ENCODE measurements around the gene WARS2.
"Not testable (repeated sequence)": the region's sequence is repeated elsewhere in the genome, so short reads cannot be mapped to it uniquely, and the experiment has no call there.

The WARS2 gene

GRCh38 chr1:119140177-119141019 is at the start of gene WARS2:
TSS of gene WARS2 (minus strand) at chr1:119140653. CDS start at chr1:119140644, 9 bp downstream.
- no peaks in the 10 kb centered on the region for H3K9me3 Mint-ChIP-seq
- no peaks in the 10 kb centered on the region for H3K27me3 Mint-ChIP-seq
- H3K36me3 Mint-ChIP-seq: peaks cover 10% of the 10 kb centered on the region
- peaks cover 37% of the 10 kb centered on the region for H3K4me1 Mint-ChIP-seq
- no peak within 1 kb of the TSS for H3K4me3 Mint-ChIP-seq
- H3K27ac Mint-ChIP-seq: no peak within 1 kb of the TSS

GRCh38 chr1:119188926-119189325 is 48.5 kb upstream of the WARS2 start:
- no peaks in the 10 kb centered on the region for H3K4me1 Mint-ChIP-seq
- H3K9me3 Mint-ChIP-seq: peaks cover 11% of the 10 kb centered on the region
- no peak overlapping the region for H3K27ac Mint-ChIP-seq
- H3K36me3 Mint-ChIP-seq: peaks cover 46% of the 10 kb centered on the region
- H3K27me3 Mint-ChIP-seq: no peaks in the 10 kb centered on the region
- no peak overlapping the region for H3K4me3 Mint-ChIP-seq

GRCh38 chr1:119187416-119187815 is 47.0 kb upstream of the WARS2 start:
- Mint-ChIP-seq H3K4me3 (no peak overlapping the region), H3K27me3 (no peaks in the 10 kb centered on the region), H3K9me3 (peaks cover 11% of the 10 kb centered on the region), H3K27ac (no peak overlapping the region), H3K4me1 (no peaks in the 10 kb centered on the region), H3K36me3 (peaks cover 46% of the 10 kb centered on the region)

- Mint-ChIP-seq H3K27ac (no peak overlapping the region), H3K4me1 (no peaks in the 10 kb centered on the region), H3K4me3 (no peak overlapping the region), H3K36me3 (peaks cover 48% of the 10 kb centered on the region), H3K27me3 (no peaks in the 10 kb centered on the region), H3K9me3 (peaks cover 11% of the 10 kb centered on the region)
These were observed 46.0 kb upstream of the WARS2 start for GRCh38 chr1:119186471-119186870.

- H3K9me3 Mint-ChIP-seq: peaks cover 11% of the 10 kb centered on the region
- H3K4me3 Mint-ChIP-seq: no peak overlapping the region
- no peaks in the 10 kb centered on the region for H3K27me3 Mint-ChIP-seq
- no peak overlapping the region for H3K27ac Mint-ChIP-seq
- peaks cover 48% of the 10 kb centered on the region for H3K36me3 Mint-ChIP-seq
- H3K4me1 Mint-ChIP-seq: no peaks in the 10 kb centered on the region
These were observed 44.5 kb upstream of the WARS2 start for GRCh38 chr1:119184972-119185371.

GRCh38 chr1:119181218-119181617 is 40.8 kb upstream of the WARS2 start:
- peaks cover 42% of the 10 kb centered on the region for H3K36me3 Mint-ChIP-seq
- H3K27ac Mint-ChIP-seq: no peak overlapping the region
- no peaks in the 10 kb centered on the region for H3K27me3 Mint-ChIP-seq
- H3K4me1 Mint-ChIP-seq: no peaks in the 10 kb centered on the region
- no peaks in the 10 kb centered on the region for H3K9me3 Mint-ChIP-seq
- H3K4me3 Mint-ChIP-seq: no peak overlapping the region

- peaks cover 48% of the 10 kb centered on the region for H3K36me3 Mint-ChIP-seq
- no peaks in the 10 kb centered on the region for H3K4me1 Mint-ChIP-seq
These were observed 38.6 kb upstream of the WARS2 start for GRCh38 chr1:119179051-119179450.

GRCh38 chr1:119172927-119173326 is 32.5 kb upstream of the WARS2 start:
- H3K4me3 Mint-ChIP-seq, H3K9me3 Mint-ChIP-seq, H3K27me3 Mint-ChIP-seq, H3K4me1 Mint-ChIP-seq, H3K27ac Mint-ChIP-seq: not testable (repeated sequence)
- H3K36me3 Mint-ChIP-seq: peaks cover 50% of the 10 kb centered on the region

More at GRCh38 chr1:119179051-119179450, 38.6 kb upstream of the WARS2 start:
- Mint-ChIP-seq H3K27me3 (no peaks in the 10 kb centered on the region), H3K9me3 (no peaks in the 10 kb centered on the region), H3K27ac (no peak overlapping the region), H3K4me3 (no peak overlapping the region)

- H3K27me3 Mint-ChIP-seq, H3K9me3 Mint-ChIP-seq, H3K4me3 Mint-ChIP-seq, H3K4me1 Mint-ChIP-seq, H3K27ac Mint-ChIP-seq: not testable (repeated sequence)
- peaks cover 51% of the 10 kb centered on the region for H3K36me3 Mint-ChIP-seq
These were observed 31.0 kb upstream of the WARS2 start for GRCh38 chr1:119171381-119172010.

- peaks cover 5% of the 10 kb centered on the region for H3K9me3 Mint-ChIP-seq
- no peaks in the 10 kb centered on the region for H3K4me1 Mint-ChIP-seq
- H3K36me3 Mint-ChIP-seq: peaks cover 52% of the 10 kb centered on the region
- H3K4me3 Mint-ChIP-seq: no peak overlapping the region
- no peak overlapping the region for H3K27ac Mint-ChIP-seq
- H3K27me3 Mint-ChIP-seq: no peaks in the 10 kb centered on the region
These were observed 22.9 kb upstream of the WARS2 start for GRCh38 chr1:119163396-119163795.

- Mint-ChIP-seq H3K36me3 (peaks cover 47% of the 10 kb centered on the region), H3K27me3 (no peaks in the 10 kb centered on the region), H3K9me3 (no peaks in the 10 kb centered on the region), H3K4me1 (peaks cover 6% of the 10 kb centered on the region), H3K4me3 (no peak overlapping the region), H3K27ac (no peak overlapping the region)
These were observed 20.4 kb upstream of the WARS2 start for GRCh38 chr1:119160866-119161265.

- Mint-ChIP-seq H3K4me1 (peaks cover 8% of the 10 kb centered on the region), H3K36me3 (peaks cover 49% of the 10 kb centered on the region), H3K9me3 (no peaks in the 10 kb centered on the region)
These were observed 20.0 kb upstream of the WARS2 start for GRCh38 chr1:119160409-119160808.

GRCh38 chr1:119159966-119160365 is 19.5 kb upstream of the WARS2 start:
- Mint-ChIP-seq H3K27ac (no peak overlapping the region), H3K9me3 (no peaks in the 10 kb centered on the region), H3K4me3 (no peak overlapping the region), H3K36me3 (peaks cover 49% of the 10 kb centered on the region), H3K4me1 (peaks cover 10% of the 10 kb centered on the region), H3K27me3 (no peaks in the 10 kb centered on the region)

More at GRCh38 chr1:119160409-119160808, 20.0 kb upstream of the WARS2 start:
- no peaks in the 10 kb centered on the region for H3K27me3 Mint-ChIP-seq
- no peak overlapping the region for H3K4me3 Mint-ChIP-seq
- H3K27ac Mint-ChIP-seq: no peak overlapping the region

GRCh38 chr1:119159111-119159510 is 18.7 kb upstream of the WARS2 start:
- Mint-ChIP-seq H3K9me3 (no peaks in the 10 kb centered on the region), H3K4me1 (peaks cover 14% of the 10 kb centered on the region), H3K27me3 (no peaks in the 10 kb centered on the region), H3K27ac (no peak overlapping the region), H3K36me3 (peaks cover 51% of the 10 kb centered on the region), H3K4me3 (no peak overlapping the region)

- H3K4me1 Mint-ChIP-seq: peaks cover 22% of the 10 kb centered on the region
- not testable (repeated sequence) for H3K4me3 Mint-ChIP-seq, H3K27ac Mint-ChIP-seq, H3K27me3 Mint-ChIP-seq, H3K9me3 Mint-ChIP-seq
- H3K36me3 Mint-ChIP-seq: peaks cover 46% of the 10 kb centered on the region
These were observed 16.3 kb upstream of the WARS2 start for GRCh38 chr1:119156761-119157160.

GRCh38 chr1:119155069-119155468 is 14.6 kb upstream of the WARS2 start:
- peaks cover 49% of the 10 kb centered on the region for H3K36me3 Mint-ChIP-seq
- H3K27me3 Mint-ChIP-seq, H3K27ac Mint-ChIP-seq, H3K4me3 Mint-ChIP-seq, H3K9me3 Mint-ChIP-seq: not testable (repeated sequence)
- H3K4me1 Mint-ChIP-seq: peaks cover 22% of the 10 kb centered on the region

All from activated naive CD4-positive, alpha-beta T cell treated with anti-CD3 and anti-CD28 coated beads, Interleukin-2, amount 50 U/mL, for 24 hours (primary cell).